HAP-1 (cell line): Measurements from ENCODE around the gene DUSP16.
"Not testable (repeated sequence)": the region's sequence is repeated elsewhere in the genome, so short reads cannot be mapped to it uniquely, and the experiment has no call there.

Experiments used
- DNase-seq, 2 experiments: peaks; one replicate each; pipeline ENCODE4 v3.0.0-alpha.2; 2016 to 2020; ENCODE audit warnings: low spot score in 2 of 2
- H3K27me3 ChIP-seq: fragments of 250-450 bp; sonication (Bioruptor Pico); 2 replicates; pipeline ENCODE4 v1.5.1; 2020; ENCODE audit warnings: low read depth, mild to moderate bottlenecking, moderate library complexity
- H3K36me3 ChIP-seq: fragments of 250-450 bp; sonication (Bioruptor Pico); replicated peaks from 2 replicates; pipeline ENCODE4 v1.5.1; 2020; ENCODE audit warnings: mild to moderate bottlenecking
- H3K4me1 ChIP-seq: fragments of 250-450 bp; sonication (Bioruptor Pico); 2 replicates; pipeline ENCODE4 v1.5.1; 2020; ENCODE audit warnings: mild to moderate bottlenecking
- H3K4me3 ChIP-seq: fragments of 250-450 bp; sonication (Bioruptor Pico); 2 replicates; pipeline ENCODE4 v1.5.1; 2020; ENCODE audit warnings: mild to moderate bottlenecking, moderate library complexity
- H3K9me3 ChIP-seq: fragments of 250-450 bp; sonication (Bioruptor Pico); 2 replicates; pipeline ENCODE4 v1.5.1; 2020; ENCODE audit warnings: mild to moderate bottlenecking, moderate library complexity
- in situ Hi-C: fragments of 300-500 bp; cut with MboI; formaldehyde crosslinking; loops from 3 replicates; pipeline ENCODE4 v1.14.3; 2020; ENCODE audit warnings: low sequenced_read_pairs, inconsistent platforms, mixed read lengths

Gene DUSP16

DNA sequence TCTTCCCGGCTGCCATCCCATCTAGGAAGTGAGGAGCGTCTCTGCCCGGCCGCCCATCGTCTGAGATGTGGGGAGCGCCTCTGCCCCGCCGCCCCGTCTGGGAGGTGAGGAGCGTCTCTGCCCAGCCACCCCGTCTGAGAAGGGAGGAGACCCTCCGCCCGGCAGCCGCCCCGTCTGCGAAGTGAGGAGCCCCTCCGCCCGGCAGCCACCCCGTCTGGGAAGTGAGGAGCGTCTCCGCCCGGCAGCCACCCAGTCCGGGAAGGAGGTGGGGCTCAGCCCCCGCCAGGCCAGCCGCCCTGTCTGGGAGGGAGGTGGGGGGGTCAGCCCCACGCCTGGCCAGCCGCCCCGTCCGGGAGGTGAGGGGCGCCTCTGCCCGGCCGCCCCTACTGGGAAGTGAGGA is 3.3 kb upstream of the DUSP16 start:
- H3K27me3 ChIP-seq, H3K4me1 ChIP-seq, in situ Hi-C loops, DNase-seq, H3K36me3 ChIP-seq, H3K9me3 ChIP-seq, H3K4me3 ChIP-seq: not testable (repeated sequence)

DNA sequence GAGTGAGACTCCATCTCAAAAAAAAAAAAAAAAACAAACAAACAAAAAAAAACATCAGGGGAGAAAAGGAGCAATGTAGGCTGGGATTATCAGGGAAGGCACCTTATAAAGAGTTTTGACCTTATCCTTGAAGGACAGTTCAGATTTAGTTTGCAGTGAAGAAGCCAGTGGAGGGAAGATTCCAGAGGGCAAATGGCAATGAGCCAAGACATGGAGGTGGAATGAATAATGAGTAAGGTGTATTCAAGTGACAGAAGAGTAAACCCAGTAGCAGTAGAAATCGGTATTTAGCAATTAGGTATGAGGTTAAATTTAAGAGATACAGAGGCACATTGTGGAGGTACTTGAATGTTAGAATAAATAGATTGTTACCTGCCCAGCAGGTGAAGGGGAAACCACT is 2.2 kb upstream of the DUSP16 start:
- in situ Hi-C loops = no loop called here
- no peaks in the 10 kb centered on the region for H3K27me3 ChIP-seq
- peaks cover 3% of the 10 kb centered on the region; the same call in 1 of the 2 replicates for H3K9me3 ChIP-seq
- H3K4me1 ChIP-seq = peaks cover 8% of the 10 kb centered on the region
- no peaks in the 10 kb centered on the region for H3K36me3 ChIP-seq
- no peak overlapping the region for H3K4me3 ChIP-seq
- DNase-seq = no peak

DNA sequence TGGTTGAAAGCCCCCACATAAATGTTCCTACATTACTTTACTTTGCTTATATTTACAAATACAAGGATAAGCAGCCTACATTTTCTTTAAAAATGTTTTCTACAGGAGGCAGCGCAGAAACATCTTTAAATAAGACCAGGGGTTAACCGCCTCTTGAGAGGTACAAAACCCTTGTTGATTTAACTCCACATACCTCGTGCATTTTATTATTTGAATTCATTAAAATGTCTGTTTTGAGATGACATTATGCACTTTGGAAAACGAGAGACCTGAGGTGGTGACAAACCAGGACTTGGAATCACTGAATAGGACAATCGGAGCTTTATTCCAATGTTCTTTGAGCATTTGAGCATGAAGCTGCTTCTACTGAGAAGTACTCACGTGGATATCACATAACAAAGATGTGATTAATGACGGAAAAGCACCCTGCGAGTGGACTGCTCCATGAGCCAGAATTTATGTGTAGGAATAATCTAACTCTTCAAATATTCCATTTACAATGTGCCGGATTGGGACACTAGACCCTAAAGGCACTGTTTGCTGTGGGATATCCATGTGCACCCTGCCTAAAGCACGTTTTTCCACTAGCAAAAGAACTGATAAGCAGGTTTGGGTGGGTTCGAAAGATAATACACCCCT is 746 bp upstream of the DUSP16 start:
- peak overlapping the region; percentile 27 for H3K4me3 ChIP-seq
- H3K9me3 ChIP-seq = peaks cover 3% of the 10 kb centered on the region; the same call in 1 of the 2 replicates
- peaks cover 23% of the 10 kb centered on the region for H3K4me1 ChIP-seq
- H3K36me3 ChIP-seq = no peaks in the 10 kb centered on the region
- no peak for DNase-seq
- in situ Hi-C loops = no loop called here
- H3K27me3 ChIP-seq = no peaks in the 10 kb centered on the region

DNA sequence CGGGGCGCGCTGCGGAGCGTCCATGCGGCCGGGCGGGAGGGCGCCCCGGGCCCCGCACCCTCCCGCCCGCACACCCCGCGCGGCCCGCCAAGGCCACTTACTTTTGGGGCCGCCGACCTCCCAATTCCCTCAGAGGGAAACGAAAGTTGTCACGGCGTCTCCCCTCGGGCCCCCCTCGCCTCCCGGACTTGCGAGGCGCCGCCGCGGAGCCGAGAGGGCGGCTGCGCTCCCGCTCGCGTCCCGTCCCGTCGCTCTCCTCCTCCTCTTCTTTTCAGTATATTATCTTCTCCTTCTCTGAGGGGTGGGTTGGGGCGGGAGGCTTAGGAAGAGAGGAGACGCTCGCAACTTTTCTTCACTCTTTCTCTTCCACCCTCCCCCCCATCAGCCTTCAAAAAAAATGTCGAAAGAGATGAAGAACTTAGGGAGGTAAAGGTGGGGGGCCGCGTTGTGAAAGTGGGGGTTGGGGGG is 613 bp downstream of the DUSP16 start:
- Histone ChIP-seq H3K4me1 (peaks cover 34% of the 10 kb centered on the region), H3K4me3 (peak overlapping the region; percentile 64), H3K9me3 (peaks cover 3% of the 10 kb centered on the region; the same call in 1 of the 2 replicates), H3K36me3 (no peaks in the 10 kb centered on the region), H3K27me3 (no peaks in the 10 kb centered on the region)
- in situ Hi-C loops = no loop called here
- peak in 1 of 2 experiments; percentile 39 for DNase-seq

DNA sequence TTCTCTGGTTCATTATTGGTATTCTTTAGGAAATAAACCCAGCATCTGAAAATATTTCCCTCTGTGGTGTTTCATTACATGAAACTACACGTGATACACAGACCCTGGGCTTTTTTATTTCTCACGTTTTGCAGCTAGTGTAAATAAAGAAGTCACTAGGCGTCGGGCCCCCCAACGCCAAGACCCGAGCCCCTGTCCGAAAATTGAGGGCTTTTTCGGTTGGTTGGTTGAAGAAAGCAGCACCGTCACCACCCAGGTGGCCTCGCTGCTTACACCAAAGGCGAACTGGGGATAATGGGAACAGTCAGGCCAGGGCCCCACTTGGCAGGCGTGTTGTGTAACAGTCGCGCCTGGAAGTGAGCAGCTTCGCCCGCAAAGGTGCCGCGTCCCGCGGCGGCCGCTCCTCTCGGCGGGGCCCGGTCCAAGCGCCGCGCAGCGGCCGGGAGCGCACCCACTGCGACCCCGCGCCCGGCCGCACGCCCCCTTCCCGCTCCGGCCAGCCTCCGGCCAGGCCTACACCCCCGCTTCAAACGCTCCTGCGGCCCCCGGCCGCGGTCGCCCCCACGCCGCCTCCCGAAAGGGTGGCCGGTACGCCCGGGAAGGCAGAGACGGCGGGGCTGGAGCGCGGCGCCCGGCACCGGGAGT is 1.2 kb downstream of the DUSP16 start:
- H3K36me3 ChIP-seq = no peaks in the 10 kb centered on the region
- in situ Hi-C loops = no loop called here

DNA sequence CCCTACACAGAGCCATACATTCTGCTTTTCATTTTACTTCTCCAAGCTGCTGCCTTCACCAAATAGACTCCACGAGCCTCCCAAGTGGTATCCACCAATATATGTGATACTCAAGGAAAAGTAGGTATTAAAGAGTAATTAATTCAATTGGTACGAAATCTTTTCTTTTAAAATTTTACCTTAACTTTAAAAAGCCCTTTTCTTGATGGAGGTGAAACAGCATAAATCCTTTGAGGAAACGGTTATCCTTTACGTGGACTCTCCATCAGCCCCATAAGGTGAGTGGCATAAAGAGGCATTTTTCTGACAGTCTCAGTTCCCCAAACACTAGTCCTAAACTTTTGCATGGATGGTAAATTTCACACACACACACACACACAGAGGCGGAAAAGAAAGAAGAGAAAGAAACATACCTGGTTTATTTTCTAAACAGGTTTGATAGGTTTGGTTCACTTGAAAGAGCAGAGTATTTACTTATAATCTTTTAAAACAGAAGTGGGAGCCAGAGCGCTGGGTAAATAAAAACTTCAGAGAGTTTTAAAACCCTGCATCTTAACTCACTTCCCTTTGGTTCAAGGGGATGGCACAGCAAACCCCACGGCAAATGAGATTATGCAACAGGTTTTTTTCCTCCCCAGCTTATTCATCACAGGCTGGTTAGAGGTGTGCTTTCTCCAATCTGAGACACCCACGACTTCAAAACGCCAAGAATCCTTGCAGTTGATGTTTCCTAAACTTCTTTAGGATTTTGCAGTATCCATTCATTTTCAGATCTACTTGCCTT is 1.9 kb downstream of the DUSP16 start:
- Histone ChIP-seq H3K4me1 (peaks cover 40% of the 10 kb centered on the region), H3K9me3 (peaks cover 3% of the 10 kb centered on the region; the same call in 1 of the 2 replicates), H3K4me3 (peak overlapping the region; percentile 64), H3K36me3 (no peaks in the 10 kb centered on the region), H3K27me3 (no peaks in the 10 kb centered on the region)
- in situ Hi-C loops = no loop called here
- DNase-seq = peak; percentile 45 to 66

More for the DNA sequence above, 1.2 kb downstream of the DUSP16 start:
- peak in 1 of 2 experiments; percentile 59 for DNase-seq
- no peaks in the 10 kb centered on the region for H3K27me3 ChIP-seq
- H3K4me1 ChIP-seq = peaks cover 40% of the 10 kb centered on the region
- H3K4me3 ChIP-seq = peak overlapping the region; percentile 64
- peaks cover 3% of the 10 kb centered on the region; the same call in 1 of the 2 replicates for H3K9me3 ChIP-seq

DNA sequence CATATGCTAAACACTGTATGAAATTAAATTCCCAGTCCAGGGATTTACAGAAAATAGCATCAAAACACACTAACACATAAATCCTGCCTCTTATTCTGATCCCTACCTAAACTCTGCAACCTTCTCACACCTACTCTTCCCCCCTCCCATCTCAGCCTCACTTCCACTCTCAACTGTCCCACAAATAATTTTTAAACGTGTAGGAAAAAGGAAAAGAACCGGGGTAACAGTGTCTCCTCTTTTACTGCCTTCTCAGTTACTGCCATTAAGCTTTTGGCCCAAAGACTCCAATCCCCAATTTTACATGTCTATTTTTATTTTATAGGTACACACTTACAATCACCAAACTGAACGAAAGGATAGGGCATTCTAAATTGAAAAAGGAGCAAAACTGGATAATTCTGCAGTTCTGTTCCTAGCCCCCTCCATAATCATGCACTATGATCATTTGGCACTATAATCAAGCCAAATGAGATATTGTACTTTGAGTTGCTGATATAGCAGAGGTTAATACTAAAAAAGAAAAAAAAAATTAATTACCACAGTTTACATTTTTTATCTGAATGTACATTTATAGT is 2.9 kb downstream of the DUSP16 start:
- in situ Hi-C loops = no loop called here
- H3K9me3 ChIP-seq = peaks cover 3% of the 10 kb centered on the region; the same call in 1 of the 2 replicates
- H3K4me3 ChIP-seq = peak overlapping the region; percentile 64
- peaks cover 40% of the 10 kb centered on the region for H3K4me1 ChIP-seq
- DNase-seq = no peak
- H3K27me3 ChIP-seq = no peaks in the 10 kb centered on the region
- H3K36me3 ChIP-seq = no peaks in the 10 kb centered on the region

DNA sequence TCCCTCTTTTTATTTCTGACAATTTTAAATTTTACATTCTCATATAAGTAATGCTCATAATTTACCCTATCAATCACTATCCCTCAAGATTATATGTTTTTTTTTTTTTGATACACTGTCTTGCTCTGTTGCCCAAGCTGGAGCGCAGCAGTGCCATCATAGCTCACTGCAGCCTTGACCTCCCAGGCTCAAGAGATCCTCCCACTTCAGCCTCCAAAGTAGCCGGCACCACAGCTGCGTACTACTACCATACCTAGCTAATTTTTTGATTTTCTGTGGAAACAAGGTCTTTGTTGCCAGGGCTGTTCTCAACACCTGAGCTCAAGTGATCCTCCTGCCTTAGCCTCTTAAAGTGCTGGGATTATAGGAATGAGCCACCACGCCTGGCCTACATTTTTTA is 4.4 kb downstream of the DUSP16 start:
- H3K27me3 ChIP-seq = no peaks in the 10 kb centered on the region
- no peak overlapping the region for H3K4me3 ChIP-seq
- peaks cover 36% of the 10 kb centered on the region for H3K4me1 ChIP-seq
- no peak for DNase-seq
- H3K36me3 ChIP-seq = no peaks in the 10 kb centered on the region
- in situ Hi-C loops = no loop called here
- H3K9me3 ChIP-seq = no peaks in the 10 kb centered on the region

DNA sequence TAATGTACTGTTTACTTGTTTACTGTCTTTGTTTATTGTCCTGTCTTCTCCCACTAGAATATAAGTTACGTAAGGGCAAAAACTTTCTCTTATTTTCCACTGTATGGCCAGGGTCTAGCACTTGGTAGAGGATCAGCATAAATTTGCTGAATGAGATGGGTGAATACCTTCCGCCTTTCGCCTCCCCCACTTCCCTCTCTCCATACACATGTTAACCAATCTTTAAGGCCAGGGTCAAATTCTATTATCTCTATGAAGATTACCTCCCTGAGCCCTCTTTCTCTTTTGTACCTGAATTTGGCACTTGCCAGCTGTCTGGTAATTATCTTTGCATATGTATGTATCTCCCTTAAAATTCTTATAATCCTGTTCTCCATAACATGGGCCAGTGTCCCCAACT is 4.9 kb downstream of the DUSP16 start:
- in situ Hi-C loops = no loop called here
- peak; percentile 76 to 96 for DNase-seq
- H3K4me3 ChIP-seq = no peak overlapping the region
- H3K27me3 ChIP-seq = no peaks in the 10 kb centered on the region
- H3K9me3 ChIP-seq = no peaks in the 10 kb centered on the region
- H3K36me3 ChIP-seq = no peaks in the 10 kb centered on the region
- peaks cover 33% of the 10 kb centered on the region for H3K4me1 ChIP-seq

DNA sequence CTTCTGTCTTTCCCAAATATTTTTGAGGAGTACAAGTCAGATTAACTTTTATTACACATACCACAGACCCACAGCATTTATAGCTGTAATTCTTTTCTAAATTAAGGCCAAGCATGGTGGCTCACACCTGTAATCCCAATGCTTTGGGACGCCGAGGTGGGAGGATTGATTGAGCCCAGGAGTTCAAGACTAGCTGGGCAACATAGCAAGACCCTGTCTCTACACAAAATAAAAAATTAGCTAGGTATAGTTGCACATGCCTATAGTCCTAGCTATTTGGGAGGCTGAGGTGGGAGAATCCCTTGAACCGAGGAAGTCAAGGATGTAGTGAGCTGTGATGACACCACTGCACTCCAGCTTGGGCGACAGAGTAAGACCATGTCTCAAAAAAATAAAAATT is 7.0 kb downstream of the DUSP16 start:
- Histone ChIP-seq H3K4me1 (peaks cover 33% of the 10 kb centered on the region), H3K4me3 (no peak overlapping the region), H3K27me3 (no peaks in the 10 kb centered on the region), H3K9me3 (no peaks in the 10 kb centered on the region), H3K36me3 (peaks cover 3% of the 10 kb centered on the region)
- in situ Hi-C loops = no loop called here
- DNase-seq = no peak

DNA sequence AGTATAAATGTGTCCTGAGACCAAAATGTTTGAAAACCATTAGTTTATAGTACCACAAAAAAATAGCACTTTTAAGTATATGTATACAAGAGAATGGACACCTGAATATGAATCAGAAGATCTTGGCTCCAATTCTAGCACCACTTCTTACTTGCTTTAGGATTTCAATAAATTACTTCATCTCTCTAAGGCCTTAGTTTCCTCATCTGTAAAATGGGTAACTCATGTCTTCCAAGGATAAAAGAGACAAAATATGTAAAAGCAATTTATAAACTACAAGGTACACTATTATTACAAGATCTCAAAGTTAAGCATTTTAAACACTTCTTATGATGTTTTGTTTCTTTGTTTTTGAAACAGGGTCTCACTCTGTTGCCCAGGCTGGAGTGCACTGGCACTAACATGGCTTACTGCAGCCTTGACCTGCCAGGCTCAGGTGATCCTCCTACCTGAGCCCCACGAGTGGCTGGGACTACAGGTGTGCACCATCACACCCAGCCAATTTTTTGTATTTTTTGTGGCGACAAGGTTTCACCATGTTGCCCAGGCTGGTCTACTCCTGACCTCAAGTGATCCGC is 9.4 kb downstream of the DUSP16 start:
- in situ Hi-C loops = no loop called here
- no peaks in the 10 kb centered on the region for H3K9me3 ChIP-seq
- no peaks in the 10 kb centered on the region for H3K27me3 ChIP-seq
- H3K4me3 ChIP-seq = no peak overlapping the region
- no peak for DNase-seq
- H3K36me3 ChIP-seq = peaks cover 3% of the 10 kb centered on the region
- peaks cover 25% of the 10 kb centered on the region for H3K4me1 ChIP-seq

DNA sequence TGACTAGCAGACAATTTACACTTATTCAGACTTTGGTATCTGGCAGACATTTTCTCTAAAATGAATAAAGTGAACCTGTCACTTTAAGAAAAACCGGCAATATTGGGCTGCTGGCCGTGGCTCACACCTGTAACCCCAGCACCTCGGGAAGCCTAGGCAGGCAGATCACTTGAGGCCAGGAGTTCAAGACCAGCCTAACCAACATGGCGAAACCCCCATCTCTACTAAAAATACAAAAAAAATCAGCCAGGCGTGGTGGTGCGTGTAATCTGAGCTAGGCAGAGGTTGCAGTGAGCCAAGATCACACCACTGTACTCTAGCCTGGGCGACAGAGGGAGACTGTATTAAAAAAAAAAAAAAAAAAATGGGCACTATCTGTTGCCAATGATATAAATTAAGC is 11.5 kb downstream of the DUSP16 start:
- in situ Hi-C loops = no loop called here
- Histone ChIP-seq H3K36me3 (peaks cover 3% of the 10 kb centered on the region), H3K4me3 (no peak overlapping the region), H3K9me3 (no peaks in the 10 kb centered on the region), H3K4me1 (peaks cover 9% of the 10 kb centered on the region), H3K27me3 (no peaks in the 10 kb centered on the region)
- DNase-seq = no peak

DNA sequence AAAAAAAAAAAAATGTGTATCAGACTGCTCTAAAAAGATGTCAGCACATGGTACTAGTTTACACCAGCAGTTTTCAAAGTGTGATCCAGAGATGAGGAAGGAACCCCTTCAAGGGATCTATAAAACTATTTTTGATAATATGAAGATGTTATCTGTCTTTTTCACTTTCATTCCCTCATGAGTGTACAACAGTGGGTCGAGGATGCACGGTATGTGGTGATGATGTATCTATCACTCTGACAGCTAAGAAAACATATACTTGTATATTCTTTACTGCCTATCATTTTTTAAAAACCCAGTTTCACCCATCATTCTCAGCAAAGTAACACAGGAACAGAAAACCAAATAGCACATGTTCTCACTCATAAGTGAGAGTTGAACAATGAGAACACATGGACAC is 12.4 kb downstream of the DUSP16 start:
- no peaks in the 10 kb centered on the region for H3K27me3 ChIP-seq
- H3K4me3 ChIP-seq = no peak overlapping the region
- H3K4me1 ChIP-seq = peaks cover 9% of the 10 kb centered on the region
- in situ Hi-C loops = no loop called here
- DNase-seq = no peak
- no peaks in the 10 kb centered on the region for H3K9me3 ChIP-seq
- H3K36me3 ChIP-seq = peaks cover 3% of the 10 kb centered on the region
